Measurements from ENCODE around the gene THOC2.

DNA sequence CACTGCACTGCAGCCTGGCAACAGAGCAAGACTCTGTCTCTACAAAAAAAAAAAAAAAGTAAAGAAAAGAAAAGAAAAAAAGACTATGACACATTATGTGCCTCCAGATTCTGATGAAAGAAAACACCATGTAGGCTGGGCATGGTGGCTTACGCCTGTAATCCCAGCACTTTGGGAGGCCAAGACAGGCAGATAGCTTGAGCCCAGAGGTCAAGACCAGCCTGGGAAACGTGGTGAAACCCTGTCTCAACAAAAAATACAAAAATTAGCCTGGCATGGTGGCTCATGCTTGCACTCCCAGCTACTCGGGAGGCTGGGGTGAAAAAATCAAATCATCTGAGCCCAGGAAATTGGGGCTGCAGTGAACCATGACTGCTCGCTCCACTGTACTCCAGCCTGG lies 19.4 kb downstream of the THOC2 start:
- TF ChIP-seq, protein P1, sequence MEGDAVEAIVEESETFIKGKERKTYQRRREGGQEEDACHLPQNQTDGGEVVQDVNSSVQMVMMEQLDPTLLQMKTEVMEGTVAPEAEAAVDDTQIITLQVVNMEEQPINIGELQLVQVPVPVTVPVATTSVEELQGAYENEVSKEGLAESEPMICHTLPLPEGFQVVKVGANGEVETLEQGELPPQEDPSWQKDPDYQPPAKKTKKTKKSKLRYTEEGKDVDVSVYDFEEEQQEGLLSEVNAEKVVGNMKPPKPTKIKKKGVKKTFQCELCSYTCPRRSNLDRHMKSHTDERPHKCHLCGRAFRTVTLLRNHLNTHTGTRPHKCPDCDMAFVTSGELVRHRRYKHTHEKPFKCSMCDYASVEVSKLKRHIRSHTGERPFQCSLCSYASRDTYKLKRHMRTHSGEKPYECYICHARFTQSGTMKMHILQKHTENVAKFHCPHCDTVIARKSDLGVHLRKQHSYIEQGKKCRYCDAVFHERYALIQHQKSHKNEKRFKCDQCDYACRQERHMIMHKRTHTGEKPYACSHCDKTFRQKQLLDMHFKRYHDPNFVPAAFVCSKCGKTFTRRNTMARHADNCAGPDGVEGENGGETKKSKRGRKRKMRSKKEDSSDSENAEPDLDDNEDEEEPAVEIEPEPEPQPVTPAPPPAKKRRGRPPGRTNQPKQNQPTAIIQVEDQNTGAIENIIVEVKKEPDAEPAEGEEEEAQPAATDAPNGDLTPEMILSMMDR (IDR thresholded peaks at IDR 0.05 in 2 of 3, conservative IDR thresholded peaks at IDR 0.05 in 1 of 3; ENCODE audit: control insufficient read depth in 2 of 3, extremely low read depth in 1 of 3, insufficient read depth in 1 of 3, low read depth in 3 of 3, low read length in 3 of 3), result no peak
- no peak for TF ChIP-seq SIN3A (IDR thresholded peaks at IDR 0.05; ENCODE audit: low read depth, low read length)
- no peak for TF ChIP-seq MXI1 (IDR thresholded peaks at IDR 0.05; ENCODE audit: low read depth, low read length)
- TF ChIP-seq, protein P2, sequence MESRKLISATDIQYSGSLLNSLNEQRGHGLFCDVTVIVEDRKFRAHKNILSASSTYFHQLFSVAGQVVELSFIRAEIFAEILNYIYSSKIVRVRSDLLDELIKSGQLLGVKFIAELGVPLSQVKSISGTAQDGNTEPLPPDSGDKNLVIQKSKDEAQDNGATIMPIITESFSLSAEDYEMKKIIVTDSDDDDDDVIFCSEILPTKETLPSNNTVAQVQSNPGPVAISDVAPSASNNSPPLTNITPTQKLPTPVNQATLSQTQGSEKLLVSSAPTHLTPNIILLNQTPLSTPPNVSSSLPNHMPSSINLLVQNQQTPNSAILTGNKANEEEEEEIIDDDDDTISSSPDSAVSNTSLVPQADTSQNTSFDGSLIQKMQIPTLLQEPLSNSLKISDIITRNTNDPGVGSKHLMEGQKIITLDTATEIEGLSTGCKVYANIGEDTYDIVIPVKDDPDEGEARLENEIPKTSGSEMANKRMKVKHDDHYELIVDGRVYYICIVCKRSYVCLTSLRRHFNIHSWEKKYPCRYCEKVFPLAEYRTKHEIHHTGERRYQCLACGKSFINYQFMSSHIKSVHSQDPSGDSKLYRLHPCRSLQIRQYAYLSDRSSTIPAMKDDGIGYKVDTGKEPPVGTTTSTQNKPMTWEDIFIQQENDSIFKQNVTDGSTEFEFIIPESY (IDR thresholded peaks at IDR 0.05), result no peak
- no peak for TF ChIP-seq RAD21 (IDR thresholded peaks at IDR 0.05; ENCODE audit: insufficient read depth, low read depth, low read length)
- TF ChIP-seq SMC3 (IDR thresholded peaks at IDR 0.05; ENCODE audit: borderline replicate concordance, low read length), result no peak
- no peak for TF ChIP-seq LARP7 (IDR thresholded peaks at IDR 0.05)
- TF ChIP-seq, protein P3, sequence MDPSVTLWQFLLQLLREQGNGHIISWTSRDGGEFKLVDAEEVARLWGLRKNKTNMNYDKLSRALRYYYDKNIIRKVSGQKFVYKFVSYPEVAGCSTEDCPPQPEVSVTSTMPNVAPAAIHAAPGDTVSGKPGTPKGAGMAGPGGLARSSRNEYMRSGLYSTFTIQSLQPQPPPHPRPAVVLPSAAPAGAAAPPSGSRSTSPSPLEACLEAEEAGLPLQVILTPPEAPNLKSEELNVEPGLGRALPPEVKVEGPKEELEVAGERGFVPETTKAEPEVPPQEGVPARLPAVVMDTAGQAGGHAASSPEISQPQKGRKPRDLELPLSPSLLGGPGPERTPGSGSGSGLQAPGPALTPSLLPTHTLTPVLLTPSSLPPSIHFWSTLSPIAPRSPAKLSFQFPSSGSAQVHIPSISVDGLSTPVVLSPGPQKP (IDR thresholded peaks at IDR 0.05; ENCODE audit: low read depth, low read length), result no peak
- TF ChIP-seq, protein P4, sequence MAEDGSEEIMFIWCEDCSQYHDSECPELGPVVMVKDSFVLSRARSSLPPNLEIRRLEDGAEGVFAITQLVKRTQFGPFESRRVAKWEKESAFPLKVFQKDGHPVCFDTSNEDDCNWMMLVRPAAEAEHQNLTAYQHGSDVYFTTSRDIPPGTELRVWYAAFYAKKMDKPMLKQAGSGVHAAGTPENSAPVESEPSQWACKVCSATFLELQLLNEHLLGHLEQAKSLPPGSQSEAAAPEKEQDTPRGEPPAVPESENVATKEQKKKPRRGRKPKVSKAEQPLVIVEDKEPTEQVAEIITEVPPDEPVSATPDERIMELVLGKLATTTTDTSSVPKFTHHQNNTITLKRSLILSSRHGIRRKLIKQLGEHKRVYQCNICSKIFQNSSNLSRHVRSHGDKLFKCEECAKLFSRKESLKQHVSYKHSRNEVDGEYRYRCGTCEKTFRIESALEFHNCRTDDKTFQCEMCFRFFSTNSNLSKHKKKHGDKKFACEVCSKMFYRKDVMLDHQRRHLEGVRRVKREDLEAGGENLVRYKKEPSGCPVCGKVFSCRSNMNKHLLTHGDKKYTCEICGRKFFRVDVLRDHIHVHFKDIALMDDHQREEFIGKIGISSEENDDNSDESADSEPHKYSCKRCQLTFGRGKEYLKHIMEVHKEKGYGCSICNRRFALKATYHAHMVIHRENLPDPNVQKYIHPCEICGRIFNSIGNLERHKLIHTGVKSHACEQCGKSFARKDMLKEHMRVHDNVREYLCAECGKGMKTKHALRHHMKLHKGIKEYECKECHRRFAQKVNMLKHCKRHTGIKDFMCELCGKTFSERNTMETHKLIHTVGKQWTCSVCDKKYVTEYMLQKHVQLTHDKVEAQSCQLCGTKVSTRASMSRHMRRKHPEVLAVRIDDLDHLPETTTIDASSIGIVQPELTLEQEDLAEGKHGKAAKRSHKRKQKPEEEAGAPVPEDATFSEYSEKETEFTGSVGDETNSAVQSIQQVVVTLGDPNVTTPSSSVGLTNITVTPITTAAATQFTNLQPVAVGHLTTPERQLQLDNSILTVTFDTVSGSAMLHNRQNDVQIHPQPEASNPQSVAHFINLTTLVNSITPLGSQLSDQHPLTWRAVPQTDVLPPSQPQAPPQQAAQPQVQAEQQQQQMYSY (CRISPR knock-in tag; IDR thresholded peaks at IDR 0.05), result no peak

Measured in GM12878 (cell line).